Ovary (tissue), 9 donors: Measurements from ENCODE around the gene P2RX1. TPM values are rescaled to one million over a fixed set of nuclear protein-coding genes. Genes with fewer than 3 reads are reported as not detected.

Source experiments
- DNase-seq, 5 donors: peaks; one replicate each; pipeline ENCODE4 v3.0.0-alpha.2; 2019 to 2020
- H3K27ac ChIP-seq, 2 donors: fragments of 200-600 bp; one replicate each; pipeline versions ENCODE4 v1.5.1 to v1.8.0; 2019 to 2022
- H3K27me3 ChIP-seq: fragments of 200-600 bp; one replicate; pipeline ENCODE4 v1.8.0; 2022
- H3K36me3 ChIP-seq: fragments of 200-600 bp; sonication (generic); one replicate; pipeline ENCODE4 v1.5.1; 2019
- H3K4me1 ChIP-seq: one replicate; pipeline ENCODE4 v1.8.1; 2013; ENCODE audit warnings: mild to moderate bottlenecking, moderate library complexity; ENCODE audit not compliant: insufficient read depth
- H3K4me3 ChIP-seq: fragments of 200-600 bp; sonication (generic); one replicate; pipeline ENCODE4 v1.5.1; 2017
- H3K9me3 ChIP-seq, 2 donors: fragments of 200-600 bp in 1 of 2; sonication (generic) in 1 of 2; one replicate each; pipeline versions ENCODE4 v1.5.1 to v1.8.1; 2013 to 2019; ENCODE audit warnings: mild to moderate bottlenecking in 1 of 2, moderate library complexity in 1 of 2
- CTCF ChIP-seq, 3 donors: fragments of 450-650 bp in 2 of 3; fragments of 200-600 bp in 1 of 3; IDR thresholded peaks; one replicate each; pipeline versions ENCODE4 v1.5.1 to v1.8.0; 2016 to 2022; ENCODE audit warnings: antibody characterized with exemption in 3 of 3, mild to moderate bottlenecking in 1 of 3
- EP300 ChIP-seq: sonication (generic); formaldehyde crosslinking; IDR thresholded peaks from one replicate; pipeline ENCODE4 v1.6.1; 2017; ENCODE audit warnings: antibody characterized with exemption
- POLR2A ChIP-seq: fragments of 450-650 bp; IDR thresholded peaks from one replicate; pipeline ENCODE4 v1.6.1; 2017; ENCODE audit warnings: antibody characterized with exemption, mild to moderate bottlenecking, moderate library complexity
- WGBS, 3 donors: extraction: QIAGEN DNeasy Blood & Tissue Kit in 1 of 3; methylation state at CpG; one replicate each; pipeline versions ENCODE4 v1.1.5 to v1.1.7; 2013 to 2017; 5-methylcytosine and 5-hydroxymethylcytosine counted together
- intact Hi-C, 4 donors: fragments of 100-400 bp; cut with DNase I; formaldehyde crosslinking; loops; one replicate each; pipeline versions ENCODE4 v1.11.0 to v1.15.1; 2022 to 2023
- polyA plus RNA-seq, 2 donors: library from polyadenylated mRNA; stranded (reverse); fragments of 200-250 nt in 1 of 2; fragments of 350-450 nt in 1 of 2; fragmentation: Illumina TruSeq in 1 of 2; extraction: RNeasy Lipid Tissue Mini Kit (QIAGEN cat#74804) in 1 of 2; gene quantifications; one replicate each; pipeline ENCODE4 v1.2.3, GENCODE V29; 2013 to 2014
- total RNA-seq, 7 donors: library from RNA; depleted of rRNA in 2 of 7; stranded (reverse); fragments of >200 nt in 2 of 7; fragmentation: NEBNext Ultra II Directional in 3 of 7; extraction: Animal tissue kit (Norgen Biotek cat#: 25700) in 3 of 7; gene quantifications; one replicate each; pipeline versions ENCODE4 v1.1.0 to v1.2.4, GENCODE V29; 2016 to 2023
- donor health status: DM: no; HTN: no; CAD: no; lungs with moderate emphysema.
- donor health status: DM: no; HTN: no; CAD: no.
- donor health status: Bipolar disorder and iron deficiency.
- donor health status: DM: yes; HTN: yes; CAD: no.
- donor health status: DM: no; HTN: no; CAD: no.
- donor health status: DM: yes; HTN: yes; CAD: no.

Gene P2RX1
- total and polyA plus RNA-seq, 9 donors: 0.24 to 4.6 (median 0.99) TPM

GRCh38 chr17:3954086-3954485 is 37.8 kb upstream of the P2RX1 start:
- no peaks in the 10 kb centered on the region for H3K9me3 ChIP-seq
- H3K4me1 ChIP-seq: no peaks in the 10 kb centered on the region
- H3K36me3 ChIP-seq: no peaks in the 10 kb centered on the region
- TF ChIP-seq EP300 (no peak), CTCF (IDR thresholded peaks at IDR 0.05) (no peak), POLR2A (no peak)
- no peak overlapping the region for H3K27ac ChIP-seq
- no peak overlapping the region for H3K4me3 ChIP-seq
- intact Hi-C loops: no loop called here
- WGBS, 3 donors: 88 to 90% (median 89%) methylated on average over 10 of the region's 10 CpGs
- H3K27me3 ChIP-seq: no peaks in the 10 kb centered on the region
- DNase-seq: no peak

GRCh38 chr17:3953542-3953941 is 37.3 kb upstream of the P2RX1 start:
- Histone ChIP-seq H3K4me3 (no peak overlapping the region), H3K27ac (no peak overlapping the region), H3K27me3 (no peaks in the 10 kb centered on the region), H3K4me1 (no peaks in the 10 kb centered on the region), H3K9me3 (no peaks in the 10 kb centered on the region), H3K36me3 (no peaks in the 10 kb centered on the region)
- intact Hi-C loops: no loop called here
- TF ChIP-seq CTCF (IDR thresholded peaks at IDR 0.05): no peak
- no peak for TF ChIP-seq POLR2A
- TF ChIP-seq EP300: no peak
- DNase-seq: no peak
- 87 to 92% (median 91%) methylated on average over 14 of the region's 14 CpGs for WGBS, 3 donors

GRCh38 chr17:3952186-3952585 is 35.9 kb upstream of the P2RX1 start:
- Histone ChIP-seq H3K27ac (no peak overlapping the region), H3K9me3 (no peaks in the 10 kb centered on the region), H3K4me3 (no peak overlapping the region), H3K27me3 (no peaks in the 10 kb centered on the region), H3K36me3 (no peaks in the 10 kb centered on the region), H3K4me1 (no peaks in the 10 kb centered on the region)
- TF ChIP-seq EP300 (no peak), POLR2A (no peak), CTCF (IDR thresholded peaks at IDR 0.05) (no peak)
- no peak for DNase-seq
- WGBS, 3 donors: 96 to 97% (median 96%) methylated on average over 14 of the region's 14 CpGs
- intact Hi-C loops: no loop called here

GRCh38 chr17:3951420-3951819 is 35.2 kb upstream of the P2RX1 start:
- Histone ChIP-seq H3K27ac (no peak overlapping the region), H3K4me3 (no peak overlapping the region), H3K9me3 (no peaks in the 10 kb centered on the region), H3K36me3 (no peaks in the 10 kb centered on the region), H3K4me1 (no peaks in the 10 kb centered on the region), H3K27me3 (no peaks in the 10 kb centered on the region)
- DNase-seq: no peak
- TF ChIP-seq POLR2A (no peak), CTCF (IDR thresholded peaks at IDR 0.05) (no peak)
- 79 to 94% (median 91%) methylated on average over 15 to 16 of the region's 16 CpGs for WGBS, 3 donors
- intact Hi-C loops: no loop called here

- intact Hi-C loops: no loop called here
- no peaks in the 10 kb centered on the region for H3K36me3 ChIP-seq
- no peak overlapping the region for H3K4me3 ChIP-seq
- no peak for DNase-seq
- no peak overlapping the region for H3K27ac ChIP-seq
- H3K9me3 ChIP-seq: no peaks in the 10 kb centered on the region
- no peaks in the 10 kb centered on the region for H3K4me1 ChIP-seq
- TF ChIP-seq CTCF (IDR thresholded peaks at IDR 0.05): no peak
- TF ChIP-seq POLR2A: no peak
- no peak for TF ChIP-seq EP300
- 94 to 96% (median 96%) methylated on average over 17 of the region's 17 CpGs for WGBS, 3 donors
- H3K27me3 ChIP-seq: no peaks in the 10 kb centered on the region
Observed at GRCh38 chr17:3951003-3951402, 34.7 kb upstream of the P2RX1 start.
